ENCODE results near the gene TNRC6A. TPM values are rescaled to one million over a fixed set of nuclear protein-coding genes. Genes with fewer than 3 reads are reported as not detected.

Gene TNRC6A
- total RNA-seq, 1 experiment from 2014 or later, result 41.6 TPM

GRCh38 chr16:24815021-24815420, 85.6 kb downstream of the TNRC6A start:
- Mint-ChIP-seq H3K9me3 (ENCODE audit: unreplicated experiment) (no peaks in the 10 kb centered on the region), H3K4me1 (ENCODE audit: insufficient read depth, unreplicated experiment) (no peaks in the 10 kb centered on the region), H3K27ac (ENCODE audit: low read depth, unreplicated experiment) (no peak overlapping the region), H3K4me3 (ENCODE audit: unreplicated experiment) (no peak overlapping the region), H3K27me3 (ENCODE audit: insufficient read depth, unreplicated experiment) (no peaks in the 10 kb centered on the region), H3K36me3 (ENCODE audit: insufficient read depth, unreplicated experiment) (peaks cover 99% of the 10 kb centered on the region)
- no peak for DNase-seq (ENCODE audit: unreplicated experiment)
- TF ChIP-seq CTCF (IDR thresholded peaks at IDR 0.05; ENCODE audit: unreplicated experiment), result no peak
- CTCF ChIA-PET, result interaction anchor here (1.0 kb wide), 1 partner anchor 66 kb away, joined by 4 read pairs; no protein-coding TSS in a partner anchor
- BruUV-seq (replicated peaks), result no TSS peak
- intact Hi-C loops (cut with micrococcal nuclease), result no loop called here
- POLR2A ChIA-PET, result interaction anchor here (0.6 kb wide), 1 partner anchor 15 kb away, joined by 3 read pairs; no protein-coding TSS in a partner anchor

GRCh38 chr16:24816688-24817087, 87.2 kb downstream of the TNRC6A start:
- TF ChIP-seq CTCF (IDR thresholded peaks at IDR 0.05; ENCODE audit: unreplicated experiment), result no peak
- no peak overlapping the region for H3K4me3 Mint-ChIP-seq (ENCODE audit: unreplicated experiment)
- H3K9me3 Mint-ChIP-seq (ENCODE audit: unreplicated experiment), result no peaks in the 10 kb centered on the region
- no TSS peak for BruUV-seq (replicated peaks)
- peaks cover 97% of the 10 kb centered on the region for H3K36me3 Mint-ChIP-seq (ENCODE audit: insufficient read depth, unreplicated experiment)
- no peak for DNase-seq (ENCODE audit: unreplicated experiment)
- no peaks in the 10 kb centered on the region for H3K4me1 Mint-ChIP-seq (ENCODE audit: insufficient read depth, unreplicated experiment)
- POLR2A ChIA-PET, result no interaction called here
- intact Hi-C loops (cut with micrococcal nuclease), result no loop called here
- CTCF ChIA-PET, result interaction anchor here (0.6 to 1.7 kb wide), 4 partner anchors 16 to 249 kb away, joined by 3 to 9 read pairs (median 4); no protein-coding TSS in a partner anchor
- H3K27ac Mint-ChIP-seq (ENCODE audit: low read depth, unreplicated experiment), result no peak overlapping the region
- H3K27me3 Mint-ChIP-seq (ENCODE audit: insufficient read depth, unreplicated experiment), result no peaks in the 10 kb centered on the region

GRCh38 chr16:24819462-24820040, 90.1 kb downstream of the TNRC6A start:
- Mint-ChIP-seq H3K9me3 (ENCODE audit: unreplicated experiment) (no peaks in the 10 kb centered on the region), H3K4me1 (ENCODE audit: insufficient read depth, unreplicated experiment) (no peaks in the 10 kb centered on the region), H3K4me3 (ENCODE audit: unreplicated experiment) (no peak overlapping the region), H3K27me3 (ENCODE audit: insufficient read depth, unreplicated experiment) (no peaks in the 10 kb centered on the region), H3K27ac (ENCODE audit: low read depth, unreplicated experiment) (no peak overlapping the region), H3K36me3 (ENCODE audit: insufficient read depth, unreplicated experiment) (peaks cover 94% of the 10 kb centered on the region)
- ChIA-PET CTCF (interaction anchor here (0.9 kb wide), 1 partner anchor 19 kb away, joined by 6 read pairs; no protein-coding TSS in a partner anchor), POLR2A (no interaction called here)
- DNase-seq (ENCODE audit: unreplicated experiment), result no peak
- intact Hi-C loops (cut with micrococcal nuclease), result no loop called here
- TF ChIP-seq CTCF (IDR thresholded peaks at IDR 0.05; ENCODE audit: unreplicated experiment), result no peak
- no TSS peak for BruUV-seq (replicated peaks)

GRCh38 chr16:24820522-24820921, 91.1 kb downstream of the TNRC6A start:
- CTCF ChIA-PET, result interaction anchor here (0.7 to 1.2 kb wide), 4 partner anchors 11 to 151 kb away, joined by 3 to 6 read pairs (median 4); no protein-coding TSS in a partner anchor
- intact Hi-C loops (cut with micrococcal nuclease), result no loop called here
- no peaks in the 10 kb centered on the region for H3K4me1 Mint-ChIP-seq (ENCODE audit: insufficient read depth, unreplicated experiment)
- H3K27ac Mint-ChIP-seq (ENCODE audit: low read depth, unreplicated experiment), result peak overlapping the region; percentile 32
- POLR2A ChIA-PET, result no interaction called here
- H3K4me3 Mint-ChIP-seq (ENCODE audit: unreplicated experiment), result no peak overlapping the region
- H3K9me3 Mint-ChIP-seq (ENCODE audit: unreplicated experiment), result no peaks in the 10 kb centered on the region
- H3K27me3 Mint-ChIP-seq (ENCODE audit: insufficient read depth, unreplicated experiment), result no peaks in the 10 kb centered on the region
- TF ChIP-seq CTCF (IDR thresholded peaks at IDR 0.05; ENCODE audit: unreplicated experiment), result no peak
- H3K36me3 Mint-ChIP-seq (ENCODE audit: insufficient read depth, unreplicated experiment), result peaks cover 94% of the 10 kb centered on the region
- BruUV-seq (replicated peaks), result no TSS peak
- no peak for DNase-seq (ENCODE audit: unreplicated experiment)

All from MCF 10A (cell line).